MV-4-11 (cell line): Measurements from ENCODE around the gene CAT.

Source experiments
- DNase-seq: peaks from one replicate; lab custom pipeline; 2025; lab: John Stamatoyannopoulos, UW

Gene CAT

GRCh38 chr11:34459507-34460162, 20.9 kb downstream of the CAT start:
- DNase-seq: no peak

DNA sequence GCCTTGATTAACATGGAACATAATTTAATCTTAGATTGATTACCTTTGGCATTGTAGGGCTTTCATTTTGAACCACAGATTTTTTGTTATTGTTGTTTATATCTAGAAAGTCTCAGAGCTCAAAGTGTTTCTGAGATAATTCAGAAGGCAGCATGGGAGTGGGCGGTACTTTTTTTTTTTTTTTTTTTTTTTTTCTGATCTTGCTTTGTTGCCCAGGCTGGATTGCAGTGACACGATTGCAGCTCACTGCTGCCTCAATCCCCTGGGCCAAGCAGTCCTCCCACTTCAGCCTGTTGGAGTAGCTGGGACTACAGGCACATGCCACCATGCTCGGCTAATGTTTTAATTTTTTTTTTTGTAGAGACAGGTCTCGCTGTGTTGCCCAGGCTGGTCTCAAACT, 21.5 kb downstream of the CAT start:
- no peak for DNase-seq

- DNase-seq: no peak
These were observed 22.5 kb downstream of the CAT start for GRCh38 chr11:34461215-34461614.

GRCh38 chr11:34464591-34465051, 25.9 kb downstream of the CAT start:
- peak; percentile 78 for DNase-seq

DNA sequence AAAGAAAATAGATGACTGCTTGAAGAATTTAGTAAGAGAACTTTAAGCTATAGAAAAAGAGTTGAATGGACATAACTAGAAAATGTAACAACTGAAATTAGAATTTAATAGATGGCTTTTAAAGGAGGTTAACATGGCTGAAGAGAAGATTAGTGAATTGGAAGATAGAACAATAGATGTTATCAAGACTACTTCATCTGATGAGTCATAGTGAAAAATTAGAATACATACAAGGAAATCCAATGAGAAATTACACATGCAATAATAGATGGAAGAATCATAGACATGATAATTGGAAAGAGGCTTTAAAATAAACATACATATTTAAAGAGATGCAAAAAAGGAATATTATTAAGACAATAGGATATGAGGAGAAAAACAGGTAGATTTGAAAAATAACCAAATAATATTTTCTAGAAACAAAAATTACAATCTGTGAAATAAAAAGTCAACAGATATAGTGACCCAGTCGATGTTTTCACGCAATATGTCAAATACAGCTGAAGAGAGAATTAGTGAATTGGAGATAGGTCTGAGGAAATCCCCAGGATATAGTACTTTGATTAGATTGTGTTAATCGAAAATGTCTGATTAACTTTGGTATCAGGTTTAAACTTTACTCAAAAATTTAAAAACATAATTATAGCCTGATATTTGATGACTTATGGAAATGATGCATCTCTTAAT, 28.2 kb downstream of the CAT start:
- DNase-seq: no peak

- peak; percentile 73 for DNase-seq
These were observed 29.6 kb downstream of the CAT start for GRCh38 chr11:34468209-34468841.

DNA sequence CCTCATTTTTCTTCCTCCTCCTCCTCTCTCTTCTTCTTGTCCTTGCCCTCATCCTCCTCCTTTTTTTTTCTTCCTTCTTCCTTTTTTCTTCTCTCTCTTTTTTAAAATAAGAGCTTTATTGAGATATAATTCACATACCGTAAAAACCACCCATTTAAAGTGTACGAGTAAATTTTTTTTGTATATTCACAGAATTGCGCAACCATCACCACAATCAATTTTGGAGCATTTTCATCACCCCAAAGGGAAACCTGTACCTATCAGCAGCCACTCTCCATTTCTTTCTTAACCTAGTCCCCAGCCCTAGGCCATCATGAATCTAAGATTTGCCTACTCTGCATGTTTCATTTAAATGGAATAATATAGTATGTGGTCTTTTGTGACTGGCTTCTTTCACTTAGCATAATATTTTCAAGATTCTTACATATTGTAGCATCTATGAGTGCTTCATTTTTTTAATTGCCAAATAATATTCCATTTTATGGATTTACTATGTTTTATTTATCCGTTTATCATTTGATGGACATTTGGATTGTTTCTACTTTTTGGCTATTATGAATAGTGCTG, 35.0 kb downstream of the CAT start:
- no peak for DNase-seq

GRCh38 chr11:34475656-34476055, 36.9 kb downstream of the CAT start:
- no peak for DNase-seq

DNA sequence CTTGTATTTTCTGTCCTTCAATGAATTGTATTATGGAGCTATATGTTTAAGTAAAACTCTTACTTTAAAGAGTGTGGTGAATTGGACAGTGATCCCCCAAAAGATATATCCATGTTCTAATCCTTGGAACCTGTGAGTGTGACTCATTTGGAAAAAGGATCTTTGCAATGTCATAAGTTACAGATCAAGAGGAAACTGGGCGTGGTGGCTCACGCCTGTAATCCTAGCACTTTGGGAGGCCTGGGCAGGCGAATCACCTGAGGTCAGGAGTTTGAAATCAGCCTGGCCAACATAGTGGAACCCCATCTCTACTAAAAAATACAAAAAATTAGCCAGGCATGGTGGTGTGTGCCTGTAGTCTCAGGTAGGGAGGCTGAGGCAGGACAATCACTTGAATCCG, 38.1 kb downstream of the CAT start:
- DNase-seq: no peak

DNA sequence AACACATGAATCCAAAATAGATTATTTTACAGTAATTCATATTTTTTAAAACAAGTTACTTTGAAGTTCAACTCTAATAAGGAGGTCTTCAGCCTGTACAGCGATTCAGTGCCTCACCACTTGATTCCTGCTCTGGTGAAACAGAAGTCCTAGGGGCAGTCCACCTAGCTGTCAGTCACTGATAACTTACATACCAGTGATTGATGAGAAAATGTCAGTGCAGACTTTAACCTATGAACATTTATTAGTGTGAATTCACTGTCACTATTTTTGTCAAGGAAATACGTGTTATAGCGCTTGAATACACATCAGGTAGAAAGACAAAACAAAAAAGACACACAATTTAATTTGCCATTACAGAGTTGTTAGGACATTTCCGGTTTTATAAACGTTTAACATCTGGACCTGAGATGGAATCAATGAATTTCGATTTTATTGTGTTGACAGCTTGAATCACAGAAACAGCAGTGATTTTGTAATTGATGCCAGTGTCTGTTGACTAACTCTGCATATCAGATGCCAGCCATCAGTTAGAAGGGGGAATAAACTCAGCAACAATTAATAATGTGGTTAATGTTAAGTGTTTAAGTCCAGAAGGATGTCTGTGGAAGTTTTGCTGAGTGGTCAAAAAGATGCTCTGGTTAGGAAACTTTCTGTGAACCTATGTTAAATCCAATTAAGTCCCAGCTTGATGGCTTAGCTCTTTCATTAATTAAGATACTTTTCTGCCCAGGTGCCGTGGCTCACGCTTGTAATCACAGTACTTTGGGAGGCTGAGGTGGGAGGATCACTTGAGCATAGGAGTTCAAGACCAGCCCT, 40.3 kb downstream of the CAT start:
- DNase-seq: no peak

DNA sequence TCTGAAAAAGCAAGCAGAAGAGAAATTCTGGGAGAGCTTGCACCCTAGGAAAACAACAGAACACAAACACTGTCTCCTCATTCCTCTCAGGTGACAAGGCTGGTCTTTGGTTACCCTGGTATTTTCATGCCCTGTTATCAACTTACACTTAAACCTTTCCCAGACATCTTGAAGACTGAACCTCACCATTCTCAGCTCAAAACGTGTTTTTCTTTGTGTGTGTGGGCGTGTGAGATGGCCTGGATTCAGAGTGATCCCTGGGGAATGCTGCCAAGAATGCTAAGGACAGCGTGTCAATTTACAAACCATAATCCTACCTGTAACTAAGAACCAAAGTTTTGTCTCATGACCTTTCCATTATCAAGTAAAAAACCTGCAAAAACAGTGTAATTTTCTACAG, 41.6 kb downstream of the CAT start:
- no peak for DNase-seq

DNA sequence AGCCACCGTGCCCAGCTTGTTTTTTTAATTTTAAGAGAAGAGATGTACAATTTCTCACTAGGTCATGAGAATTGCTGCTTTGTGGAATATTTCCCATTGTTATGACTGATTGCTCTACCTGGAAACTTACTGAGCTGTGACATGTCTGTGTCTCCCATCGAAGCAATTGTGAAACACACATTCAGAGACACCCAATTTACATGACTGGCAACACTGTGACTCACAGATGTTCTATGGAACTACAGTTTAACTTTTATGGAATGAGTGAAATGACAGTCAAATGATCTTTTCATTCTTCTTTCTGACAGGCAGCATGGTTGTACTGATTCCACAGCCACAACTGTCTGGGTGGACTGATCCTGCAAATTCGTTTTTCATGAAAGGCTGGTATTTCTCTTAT, 42.6 kb downstream of the CAT start:
- no peak for DNase-seq

DNA sequence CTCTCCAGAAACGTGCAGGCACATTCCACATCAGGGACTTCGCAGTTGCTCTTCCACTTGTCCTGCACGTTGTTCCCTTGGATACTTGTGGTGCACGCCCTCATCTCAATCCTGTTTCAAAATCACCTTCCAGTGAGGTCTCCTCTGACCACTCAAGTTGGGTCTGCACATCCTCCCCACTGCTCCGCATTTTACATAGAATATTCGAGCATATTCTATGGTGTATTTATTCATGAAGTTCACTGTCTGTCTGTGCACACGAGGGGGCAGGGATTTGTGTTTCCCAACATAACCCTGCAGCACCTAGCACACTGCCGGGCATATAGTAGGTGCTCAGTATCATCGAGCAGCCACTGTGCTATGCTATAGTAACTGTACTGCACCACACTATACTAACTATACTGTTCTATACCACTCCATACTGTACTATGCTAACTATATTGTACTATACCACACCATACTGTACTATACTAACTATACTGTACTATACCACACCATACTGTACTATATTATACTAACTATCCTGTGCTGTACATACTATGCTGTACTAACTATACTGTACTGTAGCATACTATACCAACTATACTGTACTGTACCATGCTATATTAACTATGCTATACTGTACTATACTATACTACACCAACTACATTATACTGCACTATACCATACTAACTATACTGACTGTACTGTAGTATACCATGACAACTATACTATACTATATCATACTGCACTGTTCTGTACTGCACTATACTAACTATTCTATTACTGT, 44.6 kb downstream of the CAT start:
- DNase-seq: no peak

DNA sequence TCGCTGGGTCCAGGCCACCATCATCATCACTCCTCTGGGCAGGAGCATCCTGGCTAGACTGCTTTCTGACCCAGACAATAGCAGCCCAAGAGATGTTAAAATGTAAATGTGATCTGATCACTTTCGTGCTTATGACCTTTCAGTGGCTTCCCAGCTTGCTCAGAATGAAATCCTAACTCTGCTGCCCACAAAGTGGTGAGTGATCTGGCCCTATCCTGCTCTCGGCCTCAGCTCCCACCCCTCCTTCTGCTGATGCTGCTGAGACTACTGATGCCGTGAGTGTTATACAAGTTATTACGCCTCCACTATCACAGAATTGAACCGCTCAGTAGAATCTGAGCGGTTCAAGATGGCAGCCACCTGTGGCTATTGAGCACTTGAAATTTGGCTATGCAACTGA, 48.7 kb downstream of the CAT start:
- no peak for DNase-seq

DNA sequence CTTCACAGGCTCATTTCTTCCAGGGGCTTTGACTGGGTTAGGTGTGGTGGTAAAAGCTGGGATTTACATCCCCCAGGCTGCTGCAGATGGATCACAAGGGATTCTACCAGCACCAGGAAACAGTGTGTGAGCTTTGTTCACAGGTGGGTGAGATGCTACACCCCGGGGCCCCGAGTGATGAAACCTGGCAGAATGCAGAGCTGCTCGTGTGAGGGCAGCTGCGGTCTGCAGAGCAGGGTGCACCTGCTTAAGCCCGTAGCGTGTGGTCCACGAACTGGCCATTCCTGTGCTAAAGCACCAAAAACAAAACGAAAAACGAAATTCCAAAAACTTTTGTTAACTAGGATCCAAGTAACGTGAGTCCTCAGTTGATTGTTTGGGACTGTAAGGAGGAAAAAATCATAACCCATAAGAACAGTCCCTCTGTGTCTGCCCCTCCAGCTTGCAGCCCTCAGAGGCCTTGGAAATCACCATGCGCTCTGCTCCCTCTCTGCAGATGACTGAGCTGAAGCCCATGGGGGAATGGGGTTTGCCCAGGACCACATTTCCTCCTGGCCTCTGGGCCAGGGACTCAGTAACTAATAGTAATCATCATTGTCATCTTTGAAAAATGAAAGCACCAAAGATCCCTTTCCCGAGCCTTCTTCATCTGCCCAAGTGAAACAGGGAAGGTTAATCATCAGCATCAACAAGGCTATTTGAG, 50.3 kb downstream of the CAT start:
- no peak for DNase-seq

GRCh38 chr11:34490304-34490703, 51.6 kb downstream of the CAT start:
- no peak for DNase-seq

- DNase-seq: peak; percentile 68
These were observed 54.2 kb downstream of the CAT start for GRCh38 chr11:34492806-34493414.

- no peak for DNase-seq
These were observed 54.7 kb downstream of the CAT start for GRCh38 chr11:34493468-34493867.

DNA sequence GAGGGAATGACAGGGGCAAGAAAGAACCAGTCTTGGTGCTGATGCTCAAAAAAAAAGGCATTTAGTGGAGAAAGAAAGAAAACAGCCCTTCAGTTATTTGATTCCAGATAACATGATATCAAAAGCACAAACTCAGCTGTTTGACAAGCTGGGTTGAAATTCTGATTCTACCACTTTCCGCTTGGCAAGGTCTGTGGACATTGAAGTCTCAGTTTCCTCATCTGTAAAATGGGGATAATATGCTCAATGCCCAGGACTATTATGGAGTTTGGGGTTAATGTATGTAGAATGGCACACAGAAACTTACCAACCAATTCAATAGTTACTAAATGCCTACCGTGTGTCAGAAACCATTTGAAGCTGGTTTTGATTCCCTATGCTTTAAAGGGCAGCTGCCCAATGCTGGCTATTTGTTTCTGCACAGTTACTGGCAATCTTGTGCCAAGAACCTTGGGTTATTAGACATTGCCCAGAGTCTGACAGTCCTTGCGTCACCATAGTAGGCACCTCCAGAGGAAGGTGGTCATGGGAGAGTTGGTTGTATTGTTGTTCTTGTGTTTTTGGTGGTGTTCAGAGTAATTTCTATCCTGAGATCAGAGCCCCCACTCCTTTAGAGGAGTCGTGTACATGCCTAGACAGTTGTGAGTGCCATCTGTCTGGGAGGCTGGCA, 55.3 kb downstream of the CAT start:
- no peak for DNase-seq

DNA sequence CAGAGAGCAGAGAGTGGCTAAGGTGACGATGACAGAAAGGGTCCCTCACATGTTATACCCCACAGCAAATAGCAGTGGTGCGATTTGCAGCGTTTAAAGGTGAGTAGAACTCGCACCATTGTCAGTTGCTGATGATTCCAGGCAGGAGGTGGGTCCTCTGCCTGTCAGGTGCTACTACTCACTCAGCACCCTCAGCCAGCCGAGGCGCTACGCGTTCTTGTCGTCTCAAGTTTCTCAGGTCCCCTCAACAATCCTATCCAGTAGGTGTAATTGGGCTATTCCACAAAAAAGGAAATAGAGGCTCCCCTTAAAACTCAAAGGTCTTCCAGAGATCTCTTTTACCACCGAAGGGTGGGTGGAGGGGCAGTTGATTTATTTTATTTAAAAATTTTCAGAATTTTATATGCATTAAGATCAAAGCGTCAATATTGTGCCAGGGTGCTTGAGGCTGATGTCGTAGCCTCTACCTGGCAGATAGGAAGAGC, 56.5 kb downstream of the CAT start:
- no peak for DNase-seq
